Sigmoid colon (tissue), 7 donors: ENCODE results near the gene RIPOR3. TPM values are rescaled to one million over a fixed set of nuclear protein-coding genes. Genes with fewer than 3 reads are reported as not detected.

Experiments
- DNase-seq: peaks from one replicate; pipeline ENCODE4 v3.0.0-alpha.2; 2019
- H3K27ac ChIP-seq, 4 donors: fragments of 200-600 bp; sonication (generic); one replicate each; pipeline ENCODE4 v1.5.1; 2016 to 2019; ENCODE audit warnings: mild to moderate bottlenecking in 1 of 4
- H3K27me3 ChIP-seq, 3 donors: fragments of 200-600 bp; sonication (generic); one replicate each; pipeline ENCODE4 v1.5.1; 2019; ENCODE audit warnings: mild to moderate bottlenecking in 1 of 3
- H3K36me3 ChIP-seq, 4 donors: fragments of 200-600 bp; sonication (generic); one replicate each; pipeline ENCODE4 v1.5.1; 2016 to 2019
- H3K4me1 ChIP-seq, 4 donors: fragments of 200-600 bp; sonication (generic); one replicate each; pipeline ENCODE4 v1.5.1; 2017 to 2019
- H3K4me3 ChIP-seq, 4 donors: fragments of 200-600 bp; sonication (generic); one replicate each; pipeline ENCODE4 v1.5.1; 2017 to 2019; ENCODE audit warnings: mild to moderate bottlenecking in 2 of 4, moderate library complexity in 1 of 4
- H3K9me3 ChIP-seq, 4 donors: fragments of 200-600 bp in 3 of 4; sonication (generic) in 3 of 4; one replicate each; pipeline versions ENCODE4 v1.5.1 to v1.6.1; 2013 to 2019
- EP300 ChIP-seq, 4 donors: sonication (generic); formaldehyde crosslinking; IDR thresholded peaks; one replicate each; pipeline ENCODE4 v1.6.1; 2017; ENCODE audit warnings: antibody characterized with exemption in 4 of 4
- POLR2A ChIP-seq, 2 donors: fragments of 450-650 bp; IDR thresholded peaks; one replicate each; pipeline ENCODE4 v1.6.1; 2016; ENCODE audit warnings: antibody characterized with exemption in 2 of 2, mild to moderate bottlenecking in 2 of 2, moderate library complexity in 2 of 2
- POLR2AphosphoS5 ChIP-seq, 4 donors: sonication (generic); formaldehyde crosslinking; IDR thresholded peaks; one replicate each; pipeline ENCODE4 v1.6.1; 2017; ENCODE audit warnings: antibody characterized with exemption in 4 of 4
- WGBS, 2 donors: extraction: QIAGEN DNeasy Blood & Tissue Kit; methylation state at CpG; one replicate each; pipeline ENCODE4 v1.1.7; 2013; 5-methylcytosine and 5-hydroxymethylcytosine counted together
- intact Hi-C: fragments of 100-400 bp; cut with DNase I; formaldehyde crosslinking; loops from one replicate; pipeline ENCODE4 v1.15.1; 2023
- polyA plus RNA-seq, 3 donors: library from polyadenylated mRNA; stranded (reverse); fragments of 200-250 nt; gene quantifications; one replicate each; pipeline ENCODE4 v1.2.3, GENCODE V29; 2013
- total RNA-seq, 4 donors: library from RNA; depleted of rRNA; stranded (reverse); fragments of >200 nt; gene quantifications; one replicate each; pipeline ENCODE4 v1.1.0, GENCODE V29; 2016
- TF ChIP-seq, protein P1 (sequence below), 4 experiments: fragments of 450-650 bp in 3 of 4; fragments of 200-600 bp in 1 of 4; IDR thresholded peaks; one replicate each; pipeline ENCODE4 v1.5.1; 2016 to 2019; ENCODE audit warnings: antibody characterized with exemption in 4 of 4, mild to moderate bottlenecking in 3 of 4, moderate library complexity in 2 of 4
- donor health status: healthy with polysubstance abuse.
- donor health status: Bipolar disorder and iron deficiency.
- donor health status: healthy.

RIPOR3 gene
- total and polyA plus RNA-seq, 7 donors = 0.92 to 28.0 (median 9.4) TPM

DNA sequence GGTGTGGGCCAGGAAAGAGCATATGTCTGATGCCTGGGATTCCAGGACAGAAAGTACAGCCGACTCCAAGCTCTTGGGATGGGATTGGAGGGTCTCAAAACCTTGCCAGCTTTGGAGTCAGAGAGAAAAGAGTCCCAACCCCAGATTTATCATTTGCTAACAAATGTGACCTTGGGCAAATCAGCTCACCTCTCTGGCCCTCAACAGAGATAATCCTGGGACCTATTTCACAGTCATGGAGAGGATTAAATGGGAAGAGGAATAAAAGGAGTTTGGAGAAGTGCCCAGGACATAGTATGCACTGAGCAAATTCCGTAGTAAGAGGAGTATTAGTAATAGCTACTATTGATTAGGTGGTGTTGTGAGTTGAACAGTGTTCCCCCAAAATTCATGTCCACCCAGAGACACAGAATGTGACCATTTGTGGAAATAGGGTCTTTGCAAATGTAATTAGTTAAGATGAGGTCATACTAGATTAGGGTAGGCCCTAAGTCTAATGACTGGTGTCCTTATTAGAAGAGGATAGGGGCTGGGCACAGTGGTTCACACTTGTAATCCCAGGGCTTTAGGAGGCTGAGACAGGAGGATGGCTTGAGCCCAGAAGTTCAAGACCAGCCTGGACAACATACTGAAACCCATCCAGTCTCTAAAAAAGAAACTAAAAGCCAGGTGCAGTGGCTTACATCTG is 17.1 kb downstream of the RIPOR3 start:
- intact Hi-C loops = no loop called here
- Histone ChIP-seq H3K4me1 (peaks cover 0 to 17% (median 13%) of the 10 kb centered on the region in 4 donors), H3K27ac (peak overlapping the region; percentile 1 to 49 (median 24)), H3K4me3 (no peak overlapping the region), H3K27me3 (no peaks in the 10 kb centered on the region), H3K9me3 (no peaks in the 10 kb centered on the region), H3K36me3 (no peaks in the 10 kb centered on the region)
- no peak for DNase-seq
- 32 to 44% methylated on average over 2 of the region's 2 CpGs for WGBS, 2 donors
- TF ChIP-seq EP300 (IDR thresholded peaks at IDR 0.05) (no peak), POLR2A (IDR thresholded peaks at IDR 0.05) (no peak)
- TF ChIP-seq, protein P1, sequence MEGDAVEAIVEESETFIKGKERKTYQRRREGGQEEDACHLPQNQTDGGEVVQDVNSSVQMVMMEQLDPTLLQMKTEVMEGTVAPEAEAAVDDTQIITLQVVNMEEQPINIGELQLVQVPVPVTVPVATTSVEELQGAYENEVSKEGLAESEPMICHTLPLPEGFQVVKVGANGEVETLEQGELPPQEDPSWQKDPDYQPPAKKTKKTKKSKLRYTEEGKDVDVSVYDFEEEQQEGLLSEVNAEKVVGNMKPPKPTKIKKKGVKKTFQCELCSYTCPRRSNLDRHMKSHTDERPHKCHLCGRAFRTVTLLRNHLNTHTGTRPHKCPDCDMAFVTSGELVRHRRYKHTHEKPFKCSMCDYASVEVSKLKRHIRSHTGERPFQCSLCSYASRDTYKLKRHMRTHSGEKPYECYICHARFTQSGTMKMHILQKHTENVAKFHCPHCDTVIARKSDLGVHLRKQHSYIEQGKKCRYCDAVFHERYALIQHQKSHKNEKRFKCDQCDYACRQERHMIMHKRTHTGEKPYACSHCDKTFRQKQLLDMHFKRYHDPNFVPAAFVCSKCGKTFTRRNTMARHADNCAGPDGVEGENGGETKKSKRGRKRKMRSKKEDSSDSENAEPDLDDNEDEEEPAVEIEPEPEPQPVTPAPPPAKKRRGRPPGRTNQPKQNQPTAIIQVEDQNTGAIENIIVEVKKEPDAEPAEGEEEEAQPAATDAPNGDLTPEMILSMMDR (IDR thresholded peaks at IDR 0.05) = no peak

DNA sequence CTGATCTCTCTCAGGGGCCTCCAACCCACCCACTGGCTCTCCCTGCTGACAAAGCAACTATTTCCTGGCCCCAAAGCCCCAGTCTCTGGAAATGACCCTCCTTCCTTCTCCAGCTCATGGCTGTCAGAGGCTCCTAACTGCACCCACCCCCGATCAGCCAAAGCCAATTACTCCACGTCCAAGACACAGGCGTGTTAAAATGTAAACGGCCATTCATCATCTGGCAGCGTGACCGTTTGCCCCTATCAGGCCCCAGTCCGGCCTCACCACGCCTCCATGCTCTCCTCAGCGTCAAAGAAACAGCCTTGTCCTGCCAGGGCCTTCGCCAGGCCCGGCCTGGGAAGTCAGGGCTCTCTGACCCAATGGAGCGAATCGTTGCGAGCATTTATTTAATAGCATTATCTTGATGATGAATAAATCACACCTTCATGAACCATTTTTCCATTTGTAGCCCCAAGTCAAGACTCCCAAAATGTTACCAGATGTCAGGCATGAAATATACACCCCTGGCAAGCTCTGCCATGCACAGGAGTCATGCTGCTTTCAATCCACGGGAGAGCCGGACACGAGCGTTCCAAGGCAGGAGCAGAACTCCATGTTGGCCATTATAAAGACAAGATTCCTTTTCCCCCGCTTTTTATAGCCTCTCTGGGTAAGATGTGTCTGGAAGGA is 17.7 kb downstream of the RIPOR3 start:
- WGBS, 2 donors = 57 to 71% methylated on average over 19 of the region's 19 CpGs
- TF ChIP-seq POLR2AphosphoS5 (IDR thresholded peaks at IDR 0.05) = peak in 1 of 4 donors; percentile 27
- TF ChIP-seq, protein P1 (IDR thresholded peaks at IDR 0.05) = no peak
- peak in 1 of 2 donors; percentile 2 for TF ChIP-seq POLR2A (IDR thresholded peaks at IDR 0.05)
- peak; percentile 78 for DNase-seq

DNA sequence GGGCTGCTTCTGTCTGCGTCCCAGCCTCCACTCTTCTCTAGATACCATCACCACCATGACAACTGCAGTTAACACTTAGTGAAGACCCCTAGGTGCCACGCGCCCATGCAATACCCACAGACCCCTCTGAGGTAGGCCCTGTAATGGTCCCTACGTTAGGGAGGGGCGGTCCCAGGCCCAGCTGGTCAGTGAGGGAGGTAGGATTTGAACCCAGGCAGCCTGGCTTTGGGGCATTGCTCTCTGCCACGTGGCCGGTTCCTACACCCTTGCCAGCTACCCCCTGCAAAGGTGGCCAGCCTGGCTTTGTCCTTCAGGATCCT is 18.2 kb downstream of the RIPOR3 start:
- DNase-seq = no peak
- 87 to 90% methylated on average over 7 of the region's 7 CpGs for WGBS, 2 donors
- intact Hi-C loops = no loop called here
- H3K36me3 ChIP-seq = no peaks in the 10 kb centered on the region
- no peak for TF ChIP-seq EP300 (IDR thresholded peaks at IDR 0.05)
- no peak for TF ChIP-seq POLR2AphosphoS5 (IDR thresholded peaks at IDR 0.05)
- no peak for TF ChIP-seq POLR2A (IDR thresholded peaks at IDR 0.05)
- TF ChIP-seq, protein P1 (IDR thresholded peaks at IDR 0.05) = no peak
- no peaks in the 10 kb centered on the region for H3K27me3 ChIP-seq
- H3K4me3 ChIP-seq = no peak overlapping the region
- no peaks in the 10 kb centered on the region for H3K9me3 ChIP-seq
- peaks cover 0 to 17% (median 13%) of the 10 kb centered on the region in 4 donors for H3K4me1 ChIP-seq
- peak overlapping the region in 1 of 4 donors; percentile 45 for H3K27ac ChIP-seq

More for the DNA sequence above, 17.7 kb downstream of the RIPOR3 start:
- peaks cover 0 to 17% (median 13%) of the 10 kb centered on the region in 4 donors for H3K4me1 ChIP-seq
- intact Hi-C loops = no loop called here
- H3K36me3 ChIP-seq = no peaks in the 10 kb centered on the region
- peak overlapping the region; percentile 1 to 49 (median 24) for H3K27ac ChIP-seq
- H3K4me3 ChIP-seq = no peak overlapping the region
- H3K27me3 ChIP-seq = no peaks in the 10 kb centered on the region
- H3K9me3 ChIP-seq = no peaks in the 10 kb centered on the region

DNA sequence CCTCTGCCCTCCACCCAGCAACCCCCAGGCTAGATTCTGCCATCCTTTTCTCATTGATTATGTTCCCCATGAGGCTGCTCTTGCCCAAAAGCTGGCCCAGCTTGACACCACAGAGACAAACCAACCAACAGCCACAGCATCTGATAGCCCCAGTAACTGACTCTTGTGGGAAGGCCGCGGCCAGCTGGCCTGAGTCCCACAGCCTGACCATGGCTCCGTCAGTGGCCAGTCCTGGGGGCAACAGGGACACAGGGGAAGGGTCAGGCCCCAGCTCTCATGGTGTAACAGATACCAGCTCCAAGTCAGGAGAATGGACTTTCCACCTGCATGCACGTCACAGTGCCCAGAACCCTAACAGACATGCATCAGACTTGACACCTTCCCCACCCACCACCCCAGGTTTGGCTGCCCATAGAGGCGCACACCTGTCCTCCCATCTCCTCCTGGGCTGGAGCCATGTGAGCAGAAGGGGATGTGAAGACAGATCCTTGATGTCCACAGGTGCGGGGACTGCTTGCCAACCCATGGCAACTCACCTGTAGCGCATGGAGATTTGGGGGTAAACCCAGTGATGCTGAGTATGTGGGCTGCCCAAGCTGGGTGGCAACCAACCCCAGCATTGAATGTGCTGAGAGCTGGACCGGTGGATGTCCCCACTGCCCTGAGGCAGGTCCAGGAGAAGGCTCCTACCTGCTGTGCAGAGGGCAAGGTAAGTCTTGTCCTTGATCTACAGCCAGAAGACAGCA is 18.8 kb downstream of the RIPOR3 start:
- H3K27ac ChIP-seq = no peak overlapping the region
- no peak overlapping the region for H3K4me3 ChIP-seq
- peaks cover 0 to 17% (median 13%) of the 10 kb centered on the region in 4 donors for H3K4me1 ChIP-seq
- TF ChIP-seq POLR2A (IDR thresholded peaks at IDR 0.05) (no peak), POLR2AphosphoS5 (IDR thresholded peaks at IDR 0.05) (no peak), EP300 (IDR thresholded peaks at IDR 0.05) (no peak)
- TF ChIP-seq, protein P1 (IDR thresholded peaks at IDR 0.05) = no peak
- no peaks in the 10 kb centered on the region for H3K9me3 ChIP-seq
- intact Hi-C loops = no loop called here
- WGBS, 2 donors = 94% methylated on average over 8 of the region's 8 CpGs
- H3K27me3 ChIP-seq = no peaks in the 10 kb centered on the region
- no peaks in the 10 kb centered on the region for H3K36me3 ChIP-seq
- no peak for DNase-seq
